GM13977 (cell line): ENCODE results near the gene RCVRN.

Experiments used
- DNase-seq: peaks from one replicate; pipeline ENCODE4 v3.0.0; 2012; ENCODE audit warnings: low spot score
- CTCF ChIP-seq: IDR thresholded peaks from 2 replicates; pipeline ENCODE4 v1.5.1; 2012; ENCODE audit warnings: mild to moderate bottlenecking, control low read depth; ENCODE audit not compliant: insufficient read depth; ENCODE audit errors: extremely low read depth, missing control alignments
- in situ Hi-C: fragments of 300-500 bp; cut with MboI; formaldehyde crosslinking; loops from one replicate; pipeline ENCODE4 v1.12.0; 2022; ENCODE audit warnings: low sequenced_read_pairs, low pct_unique_long_range_greater_than_20kb, mixed read lengths, inconsistent platforms; ENCODE audit not compliant: unreplicated experiment

RCVRN gene

GRCh38 chr17:9934331-9934730 is 29.3 kb upstream of the RCVRN start:
- DNase-seq: no peak
- in situ Hi-C loops: no loop called here

GRCh38 chr17:9932491-9932890 is 27.4 kb upstream of the RCVRN start:
- no peak for DNase-seq
- in situ Hi-C loops: no loop called here
- TF ChIP-seq CTCF: no peak

More at GRCh38 chr17:9934331-9934730, 29.3 kb upstream of the RCVRN start:
- no peak for TF ChIP-seq CTCF

DNA sequence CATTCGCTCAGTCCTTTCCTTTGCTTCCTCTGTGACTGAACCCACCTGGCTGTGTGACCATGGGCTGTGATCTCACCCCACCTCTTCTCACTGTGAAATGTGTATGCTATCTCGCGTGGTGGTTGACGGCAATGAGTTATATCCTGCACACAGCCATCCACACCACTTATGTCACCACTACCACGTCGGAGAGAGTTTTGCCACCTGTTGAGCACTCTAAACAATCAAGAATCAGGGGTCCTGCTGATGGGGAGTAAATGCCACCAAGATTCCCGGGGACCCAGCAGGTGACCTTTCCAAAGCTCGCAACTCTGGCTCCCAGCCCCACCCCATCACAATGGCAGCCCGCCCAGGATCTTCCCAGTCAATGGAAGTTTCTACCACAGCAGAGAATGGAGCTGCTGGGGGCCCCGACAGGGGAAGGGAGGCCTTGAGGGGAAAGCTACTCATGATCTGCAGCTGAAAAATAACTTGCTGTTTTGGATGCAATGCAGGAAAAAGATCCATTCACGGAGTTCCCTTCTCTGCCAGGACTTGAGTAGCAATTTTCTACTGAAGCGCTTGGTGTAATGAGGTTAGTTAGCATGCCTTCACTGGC is 26.2 kb upstream of the RCVRN start:
- in situ Hi-C loops: no loop called here
- DNase-seq: no peak
- no peak for TF ChIP-seq CTCF

DNA sequence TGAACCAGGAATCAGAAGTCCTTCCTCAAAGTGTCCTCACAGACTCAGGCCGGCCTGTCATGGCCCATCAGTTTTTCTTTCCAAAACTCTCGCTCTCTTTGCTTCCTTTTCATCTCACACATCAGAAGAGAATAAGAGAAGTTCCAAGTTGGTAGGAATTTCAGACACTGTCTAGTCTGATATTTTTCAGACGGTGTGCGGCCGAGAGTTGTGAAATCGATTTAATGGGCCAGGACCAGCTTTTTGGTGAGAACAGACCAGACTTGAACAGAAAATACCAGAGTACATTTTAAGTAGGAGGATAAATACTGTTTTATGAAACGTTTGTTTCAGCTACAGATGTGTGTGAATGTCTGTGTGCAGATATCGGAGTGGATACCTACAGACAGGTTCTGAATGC is 24.8 kb upstream of the RCVRN start:
- no peak for TF ChIP-seq CTCF
- in situ Hi-C loops: no loop called here
- no peak for DNase-seq

- DNase-seq: no peak
- in situ Hi-C loops: no loop called here
- TF ChIP-seq CTCF: peak; percentile 31
Measured at GRCh38 chr17:9928601-9929333, 23.7 kb upstream of the RCVRN start.

- TF ChIP-seq CTCF: no peak
- no peak for DNase-seq
- in situ Hi-C loops: no loop called here
Measured at GRCh38 chr17:9926150-9926804, 21.2 kb upstream of the RCVRN start.
